ENCODE measurements around the gene UVRAG.
"Not testable (repeated sequence)": the region's sequence is repeated elsewhere in the genome, so short reads cannot be mapped to it uniquely, and the experiment has no call there.

UVRAG gene

DNA sequence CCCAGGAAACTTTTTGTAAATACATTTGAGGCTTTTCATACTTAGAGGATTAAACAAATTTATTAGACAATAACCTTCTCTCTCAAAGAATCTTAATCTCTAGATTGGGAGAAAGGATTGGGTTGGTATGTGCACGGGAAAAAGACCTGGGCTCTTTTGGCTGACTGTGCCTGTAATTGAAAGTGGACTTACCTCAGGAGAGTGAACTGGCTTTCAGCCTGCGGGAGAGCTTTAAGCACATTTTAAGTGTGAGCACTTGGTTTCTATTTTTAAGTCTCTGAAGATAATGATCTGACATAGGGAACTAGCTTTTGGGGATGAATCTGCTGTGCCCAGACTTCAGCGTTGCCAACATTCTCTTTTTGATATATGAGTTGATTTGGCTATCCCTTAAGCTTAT, 35.8 kb downstream of the UVRAG start:
- DNase-seq = no peak

GRCh38 chr11:75851203-75851602, 36.2 kb downstream of the UVRAG start:
- no peak for DNase-seq

- DNase-seq = no peak
These were observed 37.5 kb downstream of the UVRAG start for GRCh38 chr11:75852406-75853017.

GRCh38 chr11:75853563-75853962, 38.6 kb downstream of the UVRAG start:
- DNase-seq = not testable (repeated sequence)

DNA sequence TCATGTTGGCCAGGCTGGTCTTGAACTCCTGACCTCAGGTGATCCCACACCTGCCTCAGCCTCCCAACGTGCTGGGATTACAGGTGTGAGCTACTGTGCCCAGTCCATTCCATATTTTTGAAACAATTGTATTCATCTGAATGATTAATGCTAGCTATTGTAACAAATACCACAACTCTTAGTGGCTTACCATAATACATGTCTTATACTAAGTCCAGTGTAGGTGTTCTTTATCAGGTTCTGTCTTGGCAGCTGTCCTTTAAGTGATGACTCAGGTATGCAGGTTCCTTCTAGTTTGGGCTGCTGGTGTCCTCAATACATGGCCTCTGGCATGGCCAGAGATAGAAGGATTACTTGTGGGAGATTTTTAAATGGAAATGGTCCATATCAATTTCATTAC, 39.0 kb downstream of the UVRAG start:
- DNase-seq = no peak

DNA sequence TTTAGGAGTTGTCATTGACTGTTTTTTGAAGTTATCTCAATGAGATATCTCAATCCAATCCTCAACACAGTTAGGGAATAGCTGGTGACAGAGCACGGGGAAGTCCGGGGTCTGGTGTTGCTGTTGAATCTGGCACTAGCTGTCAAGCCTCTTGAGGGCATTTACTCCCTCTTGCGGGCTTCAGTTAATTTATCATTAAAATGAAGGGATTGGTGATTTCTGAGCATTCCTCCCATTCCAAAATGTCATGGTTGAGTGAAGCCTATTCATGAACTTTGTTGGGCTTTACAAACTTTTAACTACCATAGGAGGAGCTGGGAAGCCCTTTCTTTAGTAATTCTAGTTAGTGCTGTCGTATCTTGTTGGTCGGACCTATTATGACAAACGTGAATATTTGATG, 40.2 kb downstream of the UVRAG start:
- no peak for DNase-seq

- no peak for DNase-seq
These were observed 41.9 kb downstream of the UVRAG start for GRCh38 chr11:75856912-75857311.

GRCh38 chr11:75858042-75858441, 43.0 kb downstream of the UVRAG start:
- no peak for DNase-seq

GRCh38 chr11:75858613-75859012, 43.6 kb downstream of the UVRAG start:
- DNase-seq = no peak

DNA sequence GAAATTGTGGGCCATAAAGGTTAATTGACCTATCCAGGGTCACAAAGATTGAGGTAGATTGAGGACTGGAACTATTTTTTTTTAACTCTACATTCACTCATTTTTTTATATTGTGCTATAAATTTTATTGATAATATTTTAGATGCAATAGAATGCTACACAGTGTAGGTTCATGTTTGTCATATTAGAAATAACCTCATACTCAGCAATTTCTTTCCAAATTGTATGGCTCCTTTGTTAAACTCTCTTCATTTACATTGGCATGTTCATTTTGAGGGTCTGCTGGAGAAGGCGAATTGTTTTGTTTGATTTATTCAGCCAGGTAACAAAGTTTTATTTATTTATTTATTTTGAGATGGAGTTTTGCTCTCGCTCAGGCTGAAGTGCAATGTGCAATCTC, 44.6 kb downstream of the UVRAG start:
- no peak for DNase-seq

DNA sequence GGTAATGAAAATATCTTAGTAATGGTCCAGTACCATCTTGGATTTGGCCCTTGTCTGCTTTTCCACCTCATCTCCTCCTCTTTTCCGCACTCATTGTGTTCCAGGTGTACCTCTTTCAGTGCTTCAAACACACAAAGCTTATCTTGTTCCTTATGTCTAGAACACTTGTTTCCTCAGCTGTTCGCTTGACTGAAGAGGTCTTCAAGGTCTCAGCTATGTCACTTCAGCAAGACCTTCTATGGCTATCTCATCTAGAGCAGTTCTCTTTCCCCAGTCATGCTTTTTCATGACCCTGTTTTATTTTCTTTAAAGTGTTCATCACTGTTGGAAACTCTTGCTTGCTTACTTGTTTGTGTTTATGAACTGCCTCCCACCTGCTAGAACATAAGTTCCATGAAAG, 47.4 kb downstream of the UVRAG start:
- no peak for DNase-seq

GRCh38 chr11:75867778-75868374, 52.9 kb downstream of the UVRAG start:
- DNase-seq = no peak

GRCh38 chr11:75868990-75869389, 54.0 kb downstream of the UVRAG start:
- DNase-seq = no peak

DNA sequence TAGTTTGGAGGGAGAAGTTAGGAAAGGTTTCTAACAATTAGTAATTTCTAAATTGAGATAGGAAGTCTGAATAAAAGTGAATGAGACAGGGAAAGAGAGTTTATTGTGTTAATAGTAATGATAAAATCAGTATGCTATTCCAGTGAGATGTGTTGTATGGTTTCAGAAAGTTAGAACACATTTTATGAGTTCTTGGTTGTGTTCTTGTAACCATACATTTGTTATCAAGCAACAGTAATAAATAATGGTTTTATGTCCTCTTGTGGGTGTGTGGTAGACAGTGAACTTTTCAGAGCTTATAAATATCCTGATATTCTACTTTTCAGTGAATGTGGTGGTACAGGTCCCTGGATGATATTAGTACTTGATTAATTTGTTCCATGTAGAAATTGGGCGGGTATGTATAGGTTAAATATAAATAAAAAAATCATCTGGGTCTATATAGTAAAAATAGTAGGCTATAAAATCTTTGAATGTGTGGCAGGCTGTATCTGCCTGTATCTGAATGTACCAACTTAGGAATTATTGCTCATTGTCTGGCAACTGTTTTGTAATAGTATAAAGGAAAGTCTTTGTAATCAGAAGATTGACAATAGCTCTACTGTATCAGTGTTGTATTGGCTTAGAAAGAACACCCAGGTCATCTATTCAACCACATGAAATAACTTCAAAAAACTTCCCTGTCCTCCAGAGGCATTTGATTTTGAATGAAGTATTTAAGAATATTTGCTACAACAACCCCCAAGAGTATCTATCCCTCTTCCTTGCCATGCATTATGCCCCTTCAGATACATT, 54.8 kb downstream of the UVRAG start:
- no peak for DNase-seq

DNA sequence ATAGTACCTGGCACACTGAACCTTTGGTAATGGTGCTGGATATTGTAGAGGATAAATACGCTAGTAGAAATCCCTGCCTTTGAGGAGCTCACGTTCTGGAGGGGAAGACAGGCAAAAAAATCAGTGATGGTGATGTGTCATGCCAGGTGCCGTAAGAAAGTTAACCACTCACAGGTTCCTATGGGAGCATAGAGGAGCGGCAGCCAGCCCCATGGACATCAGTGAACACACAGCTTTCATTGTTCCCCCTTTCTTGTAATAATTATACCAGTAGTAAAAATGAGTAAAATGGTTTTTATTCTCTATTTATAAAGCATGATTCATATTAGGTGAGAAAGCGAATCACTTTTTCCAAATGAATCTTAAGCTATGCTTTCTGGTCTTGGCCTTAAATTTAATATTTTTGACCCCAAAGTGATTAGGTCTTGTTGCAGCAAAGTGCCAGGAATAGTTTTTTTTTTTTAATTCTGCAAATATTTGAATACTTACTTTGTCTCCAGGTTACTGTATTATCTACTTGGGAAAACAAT, 57.9 kb downstream of the UVRAG start:
- DNase-seq = no peak

DNA sequence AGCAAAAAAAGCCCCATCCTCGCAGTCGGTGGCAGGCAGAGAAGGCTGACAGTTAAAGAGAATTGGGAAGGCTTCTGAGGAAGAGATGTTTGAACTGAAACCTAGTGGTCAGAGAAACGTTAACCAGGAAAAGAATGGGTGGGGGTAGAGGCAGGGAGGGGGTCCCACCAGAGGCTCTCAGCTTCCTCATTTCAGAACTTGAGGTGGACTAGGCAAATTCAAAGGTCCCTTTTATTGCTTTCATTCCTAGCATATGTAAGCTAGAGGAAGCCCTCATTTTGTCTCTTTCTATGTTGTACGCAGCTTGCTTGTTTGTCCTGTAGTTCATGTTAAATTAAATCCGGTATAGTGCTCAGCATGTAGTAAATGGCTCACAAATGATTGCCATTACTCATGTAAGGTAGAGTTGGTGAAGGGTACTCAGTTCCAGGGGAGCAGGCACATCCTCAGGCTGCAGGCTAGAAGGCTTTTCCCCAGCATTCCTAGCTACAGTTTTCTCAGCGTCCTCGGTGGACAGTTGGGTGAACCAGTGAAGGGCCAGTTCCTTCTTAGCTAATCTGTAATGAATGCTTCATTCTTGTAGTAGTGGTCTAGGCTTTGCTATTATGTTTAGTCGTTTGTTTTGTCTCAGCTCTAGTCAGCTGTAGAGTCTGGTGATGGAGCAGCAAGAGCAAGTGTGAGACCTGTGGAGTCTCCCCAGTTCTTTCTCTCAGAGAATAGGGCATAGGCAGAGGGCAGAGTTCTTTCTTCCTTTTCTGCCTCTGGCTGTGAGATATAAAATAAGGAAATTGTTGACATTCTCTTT, 58.6 kb downstream of the UVRAG start:
- DNase-seq = no peak

DNA sequence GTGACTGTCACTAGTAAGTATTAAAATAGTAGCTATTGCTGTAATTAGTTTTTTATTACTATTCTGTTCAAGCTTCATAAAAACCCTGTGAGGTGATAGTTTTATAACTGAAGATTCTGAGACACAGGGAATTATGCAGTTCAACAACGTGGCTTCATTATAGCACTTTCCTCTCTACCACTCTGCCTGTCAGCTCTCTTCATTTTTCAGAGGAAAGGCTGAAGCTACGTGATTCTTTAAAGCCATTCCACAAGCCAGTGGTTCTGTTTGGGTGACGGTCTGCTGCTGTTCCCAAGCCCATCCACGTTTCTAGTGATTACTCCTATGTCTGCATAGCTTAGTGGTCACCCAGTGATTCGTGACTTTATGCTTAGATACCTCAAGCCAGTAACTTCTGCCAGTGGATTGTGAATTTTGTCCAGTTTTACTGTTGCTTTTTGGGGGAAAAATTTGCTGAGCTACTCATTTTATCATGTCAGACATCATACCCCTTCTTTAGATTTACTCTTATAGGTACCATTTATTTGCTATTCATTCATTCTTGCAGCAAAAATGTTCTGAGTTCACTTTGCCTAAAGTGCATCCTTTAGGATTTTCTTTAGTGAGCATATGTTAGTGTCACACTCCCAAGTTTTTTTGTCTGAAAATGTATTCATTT, 59.8 kb downstream of the UVRAG start:
- DNase-seq = no peak

DNA sequence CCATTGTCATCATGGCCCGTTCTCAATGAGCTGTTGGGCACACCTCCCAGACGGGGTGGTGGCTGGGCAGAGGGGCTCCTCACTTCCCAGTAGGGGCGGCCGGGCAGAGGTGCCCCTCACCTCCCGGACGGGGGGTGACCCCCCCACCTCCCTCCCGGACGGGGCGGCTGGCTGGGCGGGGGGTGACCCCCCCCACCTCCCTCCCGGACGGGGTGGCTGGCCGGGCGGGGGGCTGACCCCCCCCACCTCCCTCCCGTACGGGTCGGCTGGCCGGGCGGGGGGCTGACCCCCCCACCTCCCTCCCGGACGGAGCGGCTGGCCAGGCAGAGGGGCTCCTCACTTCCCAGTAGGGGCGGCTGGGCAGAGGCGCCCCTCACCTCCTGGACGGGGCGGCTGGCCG, 62.3 kb downstream of the UVRAG start:
- DNase-seq = not testable (repeated sequence)

DNA sequence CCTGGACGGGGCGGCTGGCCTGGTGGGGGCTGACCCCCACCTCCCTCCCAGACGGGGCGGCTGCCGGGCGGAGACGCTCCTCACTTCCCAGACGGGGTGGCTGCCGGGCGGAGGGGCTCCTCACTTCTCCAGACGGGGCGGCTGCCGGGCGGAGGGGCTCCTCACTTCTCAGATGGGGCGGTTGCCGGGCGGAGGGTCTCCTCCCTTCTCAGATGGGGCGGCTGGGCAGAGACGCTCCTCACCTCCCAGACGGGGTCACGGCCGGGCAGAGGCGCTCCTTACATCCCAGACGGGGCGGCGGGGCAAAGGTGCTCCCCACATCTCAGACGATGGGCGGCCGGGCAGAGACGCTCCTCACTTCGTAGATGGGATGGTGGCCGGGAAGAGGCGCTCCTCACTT, 62.9 kb downstream of the UVRAG start:
- not testable (repeated sequence) for DNase-seq

DNA sequence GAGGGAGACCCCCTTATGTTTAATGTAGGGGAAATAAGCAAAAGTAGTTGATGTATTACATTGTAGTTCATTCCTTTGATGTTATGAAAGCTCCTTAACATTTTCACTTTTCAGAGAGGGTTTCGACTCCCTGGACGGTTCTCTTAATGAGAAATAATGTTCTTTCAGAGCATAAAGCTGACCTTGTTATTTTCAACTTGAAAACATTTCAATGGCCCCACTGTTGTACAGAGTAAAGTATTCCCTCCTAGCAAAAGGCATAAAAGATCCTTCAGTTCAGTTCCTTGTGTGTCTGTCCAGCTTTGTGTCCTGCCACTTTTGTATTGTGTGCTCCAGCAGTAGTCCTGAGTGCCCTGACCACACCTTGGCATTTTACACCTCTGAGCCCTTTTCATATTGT, 63.9 kb downstream of the UVRAG start:
- no peak for DNase-seq

DNA sequence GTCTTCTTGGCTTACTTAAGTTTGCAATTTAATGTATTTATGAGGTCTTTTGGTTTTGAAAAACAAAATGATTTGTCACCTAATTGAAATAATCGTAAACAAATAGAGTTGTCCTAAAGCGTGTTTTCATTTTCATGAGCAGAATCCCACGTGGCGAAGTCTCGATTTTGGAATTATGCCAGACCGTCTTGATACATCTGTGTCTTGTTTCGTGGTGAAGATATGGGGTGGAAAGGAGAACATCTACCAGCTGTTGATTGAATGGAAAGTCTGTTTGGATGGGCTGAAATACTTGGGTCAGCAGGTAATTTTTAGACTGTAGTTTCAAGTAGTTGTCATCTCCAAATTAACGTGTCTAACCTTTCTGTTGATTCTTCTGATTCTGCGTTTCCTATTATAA, 64.7 kb downstream of the UVRAG start:
- DNase-seq = no peak

GRCh38 chr11:75880343-75880742, 65.3 kb downstream of the UVRAG start:
- DNase-seq = not testable (repeated sequence)

- no peak for DNase-seq
These were observed 69.3 kb downstream of the UVRAG start for GRCh38 chr11:75884321-75884720.

Data from cerebellar nuclear complex (tissue), 1 donor.